Fibroblast of lung (primary cell): ENCODE results near the gene NT5DC3. TPM values are rescaled to one million over a fixed set of nuclear protein-coding genes. Genes with fewer than 3 reads are reported as not detected.

Experiments used
- DNase-seq, 2 donors: peaks; one replicate each; pipeline versions ENCODE4 v3.0.0 to v3.0.0-alpha.2; 2010; ENCODE audit warnings: low read depth in 2 of 2
- H2AFZ ChIP-seq: 2 replicates; pipeline ENCODE4 v1.5.1; 2012; ENCODE audit warnings: low read length, control low read depth, inconsistent platforms
- H3K27ac ChIP-seq: 2 replicates; pipeline ENCODE4 v1.5.1; 2011; ENCODE audit warnings: low read length, control low read depth; ENCODE audit not compliant: insufficient read depth
- H3K27me3 ChIP-seq: 2 replicates; pipeline ENCODE4 v1.5.1; 2011; ENCODE audit warnings: mild to moderate bottlenecking, low read length; ENCODE audit not compliant: control insufficient read depth, insufficient read depth
- H3K36me3 ChIP-seq: 2 replicates; pipeline ENCODE4 v1.5.1; 2011; ENCODE audit warnings: low read length; ENCODE audit not compliant: control insufficient read depth, insufficient read depth
- H3K4me1 ChIP-seq: 2 replicates; pipeline ENCODE4 v1.5.1; 2011; ENCODE audit warnings: low read length; ENCODE audit not compliant: control insufficient read depth, insufficient read depth; ENCODE audit errors: extremely low read depth
- H3K4me2 ChIP-seq: 2 replicates; pipeline ENCODE4 v1.5.1; 2011; ENCODE audit warnings: low read length, control low read depth; ENCODE audit not compliant: insufficient read depth; ENCODE audit errors: extremely low read depth
- H3K4me3 ChIP-seq, 4 experiments: fragments of 200-600 bp in 1 of 4; sonication (generic) in 1 of 4; replicated peaks in 1 of 4; 2 replicates each; pipeline ENCODE4 v1.5.1; 2011 to 2016; ENCODE audit warnings: low read length in 4 of 4, low read depth in 3 of 4, mild to moderate bottlenecking in 3 of 4, control low read depth in 2 of 4, inconsistent platforms in 1 of 4, mixed read lengths in 1 of 4; ENCODE audit not compliant: insufficient read depth in 1 of 4; ENCODE audit errors: control extremely low read depth in 1 of 4
- H3K79me2 ChIP-seq: 2 replicates; pipeline ENCODE4 v1.5.1; 2012; ENCODE audit warnings: mild to moderate bottlenecking, low read length, inconsistent platforms; ENCODE audit not compliant: control insufficient read depth, insufficient read depth
- H3K9ac ChIP-seq: 2 replicates; pipeline ENCODE4 v1.5.1; 2011; ENCODE audit warnings: mild to moderate bottlenecking, low read length, control low read depth; ENCODE audit not compliant: insufficient read depth
- H3K9me3 ChIP-seq: 2 replicates; pipeline ENCODE4 v1.5.1; 2012; ENCODE audit warnings: low read depth, low read length; ENCODE audit not compliant: control insufficient read depth, insufficient read depth
- H4K20me1 ChIP-seq: 2 replicates; pipeline ENCODE4 v1.5.1; 2011; ENCODE audit warnings: low read length; ENCODE audit not compliant: control insufficient read depth, insufficient read depth; ENCODE audit errors: extremely low read depth
- CTCF ChIP-seq, 2 donors: IDR thresholded peaks in 1 of 2; conservative IDR thresholded peaks in 1 of 2; 1 replicate in 1 of 2; 2 replicates in 1 of 2; pipeline ENCODE4 v1.5.1; 2011 to 2012; ENCODE audit warnings: low read length in 2 of 2, control low read depth in 1 of 2, inconsistent platforms in 1 of 2, low read depth in 1 of 2, mild to moderate bottlenecking in 1 of 2
- EZH2 ChIP-seq: IDR thresholded peaks from 2 replicates; pipeline ENCODE4 v1.5.1; 2012; ENCODE audit warnings: low read length, control low read depth, mild to moderate bottlenecking; ENCODE audit errors: missing control alignments
- polyA plus RNA-seq, 2 donors: library from polyadenylated mRNA; depleted of rRNA in 1 of 2; stranded (reverse) in 1 of 2; unstranded in 1 of 2; fragments of >200 nt; gene quantifications; 2 replicates each; pipeline ENCODE4 v1.2.1, GENCODE V29; 2011 to 2012; ENCODE audit warnings: missing spikeins in 1 of 2
- total RNA-seq: library from RNA; depleted of rRNA; stranded (reverse); fragments of >200 nt; gene quantifications from 2 replicates; pipeline ENCODE4 v1.2.1, GENCODE V29; 2014

The NT5DC3 gene
- total and polyA plus RNA-seq, 2 donors (not counting 1 experiment from before 2014, with no cell fraction given) = 4.1 to 10.4 TPM

- Histone ChIP-seq H3K36me3 (no peaks in the 10 kb centered on the region), H2AFZ (no peak overlapping the region), H3K9ac (no peak overlapping the region), H3K27me3 (no peaks in the 10 kb centered on the region), H3K4me3 (no peak overlapping the region), H3K9me3 (no peaks in the 10 kb centered on the region), H3K27ac (no peak overlapping the region), H3K79me2 (peaks cover 6% of the 10 kb centered on the region), H4K20me1 (no peaks in the 10 kb centered on the region), H3K4me1 (no peaks in the 10 kb centered on the region), H3K4me2 (no peak overlapping the region)
- TF ChIP-seq EZH2 = no peak
- TF ChIP-seq CTCF (conservative IDR thresholded peaks at IDR 0.05 in 1 of 2, IDR thresholded peaks at IDR 0.05 in 1 of 2; ENCODE audit: low read depth in 1 of 2, low read length in 2 of 2) = no peak
- DNase-seq = no peak
Observed at GRCh38 chr12:103824290-103824689, 16.7 kb downstream of the NT5DC3 start.

GRCh38 chr12:103823871-103824270 lies 17.2 kb downstream of the NT5DC3 start:
- H3K4me1 ChIP-seq = no peaks in the 10 kb centered on the region
- H4K20me1 ChIP-seq = no peaks in the 10 kb centered on the region
- H3K9me3 ChIP-seq = no peaks in the 10 kb centered on the region
- H3K36me3 ChIP-seq = no peaks in the 10 kb centered on the region
- DNase-seq = no peak
- no peak overlapping the region for H2AFZ ChIP-seq
- no peak overlapping the region for H3K27ac ChIP-seq
- peaks cover 7% of the 10 kb centered on the region for H3K79me2 ChIP-seq
- H3K27me3 ChIP-seq = no peaks in the 10 kb centered on the region
- no peak overlapping the region for H3K4me2 ChIP-seq
- no peak for TF ChIP-seq CTCF (conservative IDR thresholded peaks at IDR 0.05 in 1 of 2, IDR thresholded peaks at IDR 0.05 in 1 of 2; ENCODE audit: low read depth in 1 of 2, low read length in 2 of 2)
- TF ChIP-seq EZH2 = no peak
- no peak overlapping the region for H3K4me3 ChIP-seq
- H3K9ac ChIP-seq = no peak overlapping the region

- no peaks in the 10 kb centered on the region for H3K27me3 ChIP-seq
- H3K27ac ChIP-seq = no peak overlapping the region
- no peak overlapping the region for H2AFZ ChIP-seq
- H3K4me1 ChIP-seq = no peaks in the 10 kb centered on the region
- peak in 1 of 2 donors; percentile 47 for DNase-seq
- H3K4me2 ChIP-seq = no peak overlapping the region
- H3K4me3 ChIP-seq = no peak overlapping the region
- no peak overlapping the region for H3K9ac ChIP-seq
- peaks cover 7% of the 10 kb centered on the region for H3K79me2 ChIP-seq
- H3K9me3 ChIP-seq = no peaks in the 10 kb centered on the region
- no peaks in the 10 kb centered on the region for H4K20me1 ChIP-seq
- no peaks in the 10 kb centered on the region for H3K36me3 ChIP-seq
- TF ChIP-seq CTCF (conservative IDR thresholded peaks at IDR 0.05 in 1 of 2, IDR thresholded peaks at IDR 0.05 in 1 of 2; ENCODE audit: low read depth in 1 of 2, low read length in 2 of 2) = no peak
- no peak for TF ChIP-seq EZH2
Observed at GRCh38 chr12:103821773-103822172, 19.3 kb downstream of the NT5DC3 start.
